22Rv1 (cell line): Measurements from ENCODE around the gene HOXB4.

Experiments
- CTCF ChIP-seq: fragments of 450-650 bp; IDR thresholded peaks from 2 replicates; pipeline ENCODE4 v1.5.1; 2017; ENCODE audit warnings: mild to moderate bottlenecking
- ZFX ChIP-seq: fragments of 450-650 bp; IDR thresholded peaks from 2 replicates; pipeline ENCODE4 v1.6.1; 2017; ENCODE audit warnings: antibody characterized with exemption, borderline replicate concordance

GRCh38 chr17:48543854-48544348 lies 34.2 kb downstream of the HOXB4 start:
- TF ChIP-seq CTCF (no peak), ZFX (no peak)
